Measurements from ENCODE around the gene WDR33. TPM values are rescaled to one million over a fixed set of nuclear protein-coding genes. Genes with fewer than 3 reads are reported as not detected.
A peak's percentile ranks its signal among the peaks of the same experiment; 100 is the strongest.

WDR33 gene
- total RNA-seq, 5 donors from 2014 or later (not counting 1 experiment from before 2014, with no cell fraction given): 54.5 to 79.8 (median 76.2) TPM

DNA sequence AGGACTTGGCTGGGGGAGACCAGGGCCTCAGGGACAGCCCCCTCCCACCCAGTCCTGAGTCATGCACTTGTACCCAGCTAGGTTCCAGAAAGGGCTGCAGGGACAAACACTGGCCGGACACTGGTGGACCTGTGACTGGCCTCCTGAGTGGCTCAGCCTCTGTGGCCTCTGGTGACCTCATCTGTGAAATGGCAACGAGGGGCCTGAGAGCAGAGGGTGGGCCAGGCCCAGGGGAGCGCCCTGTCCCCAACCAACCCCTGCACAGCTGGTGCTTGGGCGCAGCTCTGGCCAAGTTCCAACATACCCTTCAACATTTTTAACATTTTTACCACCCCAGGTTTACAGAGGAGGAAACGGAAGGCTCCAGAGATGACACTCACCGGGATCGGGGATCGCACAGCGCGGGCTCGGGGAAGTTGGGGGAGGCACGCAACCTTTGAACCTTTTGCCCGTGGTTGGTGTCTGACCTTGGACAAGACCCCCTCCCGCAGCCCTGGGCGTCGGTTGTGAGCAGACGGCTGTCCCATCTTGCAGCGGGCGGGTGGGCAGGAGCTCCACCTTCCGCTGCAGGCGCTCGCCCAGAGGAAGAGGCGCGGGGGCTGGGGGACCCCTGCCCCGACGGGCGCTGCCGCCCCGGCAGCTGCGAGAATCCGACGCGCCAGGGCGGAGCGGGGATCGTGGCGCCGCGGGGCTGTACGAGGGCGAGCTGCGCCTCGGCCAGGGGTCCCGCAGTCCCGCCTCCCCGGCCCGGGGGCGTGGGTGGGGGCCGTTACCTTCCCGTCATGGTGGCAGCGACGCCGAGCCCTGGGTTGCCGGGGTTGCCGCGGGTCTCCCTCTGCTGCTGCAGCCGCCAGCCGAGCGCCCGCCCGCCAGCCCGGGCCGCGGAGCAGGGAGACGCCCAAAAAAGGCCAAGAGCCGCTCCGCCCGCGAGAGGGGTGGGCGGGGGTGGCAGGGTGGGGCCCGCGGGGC is 136.4 kb downstream of the WDR33 start:
- DNase-seq: peak in 8 of 35 experiments; percentile 13 to 25 (median 21)
- no peak overlapping the region for H3K27ac Mint-ChIP-seq
- CTCF ChIA-PET: no interaction called here
- H3K4me3 Mint-ChIP-seq: peak overlapping the region; percentile 45 to 84 (median 75)
- H3K9me3 Mint-ChIP-seq: no peaks in the 10 kb centered on the region
- no peaks in the 10 kb centered on the region for H3K9me3 ChIP-seq
- peaks cover 7 to 14% (median 8%) of the 10 kb centered on the region in 3 donors for H3K4me1 Mint-ChIP-seq
- H3K36me3 ChIP-seq (ENCODE audit: control insufficient read depth in 2 of 2, extremely low read depth in 1 of 2, insufficient read depth in 1 of 2, low read length in 1 of 2): no peaks in the 10 kb centered on the region
- peak overlapping the region in 1 of 2 donors; percentile 28 for H3K4me3 ChIP-seq (ENCODE audit: control insufficient read depth in 1 of 2, extremely low read depth in 1 of 2, low read length in 1 of 2)
- H3K27me3 ChIP-seq (replicated peaks in 1 of 2; ENCODE audit: control insufficient read depth in 2 of 2, extremely low read depth in 1 of 2, insufficient read depth in 2 of 2, low read length in 1 of 2): peaks cover 0 to 69% of the 10 kb centered on the region in 2 experiments
- peak; percentile 38 to 62 (median 54) for ATAC-seq (replicated peaks in 1 of 4)
- no peaks in the 10 kb centered on the region for H3K36me3 Mint-ChIP-seq
- no peak overlapping the region for H3K27ac ChIP-seq (ENCODE audit: low read length)
- peaks cover 37 to 66% of the 10 kb centered on the region in 2 donors for H3K27me3 Mint-ChIP-seq
- WGBS (ENCODE audit: insufficient coverage): 8% methylated on average over 48 of the region's 72 CpGs
- peaks cover 0 to 14% of the 10 kb centered on the region in 2 experiments for H3K4me1 ChIP-seq (ENCODE audit: control insufficient read depth in 1 of 2, extremely low read depth in 1 of 2, insufficient read depth in 2 of 2, low read length in 2 of 2)
- POLR2A ChIA-PET: interaction anchor here in 1 of 2 donors (1.1 kb wide), 1 partner anchor 28 kb away, joined by 5 read pairs; no protein-coding TSS in a partner anchor

DNA sequence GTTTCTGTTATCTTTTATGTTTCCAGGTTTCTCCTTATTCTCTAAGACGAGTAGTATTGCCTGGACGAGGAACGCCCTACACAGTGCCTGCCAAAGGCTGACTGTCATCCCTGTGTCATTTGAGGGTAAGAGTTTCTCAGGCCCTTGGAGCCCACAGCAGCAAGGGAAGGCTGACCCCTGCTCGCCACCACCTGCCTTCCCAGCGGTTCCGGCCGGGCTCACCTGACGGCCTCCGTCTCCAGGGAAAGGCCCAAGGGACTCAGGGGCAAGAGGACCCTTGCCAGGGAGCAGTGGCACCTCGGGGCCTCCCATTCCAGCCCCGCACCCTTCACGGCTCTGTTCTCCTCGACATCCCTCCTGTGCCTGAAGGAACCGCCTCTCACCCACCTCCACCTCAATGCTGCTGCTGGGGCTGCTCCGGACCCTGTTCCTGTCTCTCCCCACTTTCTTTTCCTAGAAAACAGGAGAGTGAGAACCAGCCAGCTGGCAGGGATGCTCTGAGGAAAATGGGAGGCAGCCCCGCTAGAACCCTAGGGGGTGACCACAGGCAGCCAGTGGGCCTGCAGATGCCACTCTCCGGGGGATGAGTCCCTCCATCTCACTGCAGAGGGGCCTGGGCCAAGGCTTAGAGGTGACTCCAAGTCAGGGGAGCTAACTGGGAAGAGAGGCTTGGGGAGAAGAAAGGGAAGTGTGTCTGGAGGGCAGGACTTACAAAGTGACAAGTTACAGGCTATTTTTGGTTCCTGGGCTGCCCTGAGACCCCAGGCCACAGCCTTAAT is 137.5 kb downstream of the WDR33 start:
- ChIA-PET CTCF (no interaction called here), POLR2A (no interaction called here)
- Histone ChIP-seq H3K27me3 (replicated peaks in 1 of 2; ENCODE audit: control insufficient read depth in 2 of 2, extremely low read depth in 1 of 2, insufficient read depth in 2 of 2, low read length in 1 of 2) (peaks cover 0 to 61% of the 10 kb centered on the region in 2 experiments), H3K4me1 (ENCODE audit: control insufficient read depth in 1 of 2, extremely low read depth in 1 of 2, insufficient read depth in 2 of 2, low read length in 2 of 2) (peaks cover 0 to 14% of the 10 kb centered on the region in 2 experiments), H3K36me3 (ENCODE audit: control insufficient read depth in 2 of 2, extremely low read depth in 1 of 2, insufficient read depth in 1 of 2, low read length in 1 of 2) (no peaks in the 10 kb centered on the region), H3K4me3 (ENCODE audit: control insufficient read depth in 1 of 2, extremely low read depth in 1 of 2, low read length in 1 of 2) (no peak overlapping the region), H3K27ac (ENCODE audit: low read length) (no peak overlapping the region), H3K9me3 (no peaks in the 10 kb centered on the region)
- WGBS (ENCODE audit: insufficient coverage): 90% methylated on average over 15 of the region's 17 CpGs
- ATAC-seq (replicated peaks in 1 of 4) (no peak), DNase-seq (no peak)
- H3K36me3 Mint-ChIP-seq: no peaks in the 10 kb centered on the region
- H3K4me3 Mint-ChIP-seq: peak overlapping the region in 2 of 3 donors; percentile 45 to 84
- H3K4me1 Mint-ChIP-seq: peaks cover 7 to 14% (median 8%) of the 10 kb centered on the region in 3 donors
- H3K9me3 Mint-ChIP-seq: no peaks in the 10 kb centered on the region
- peaks cover 34 to 62% of the 10 kb centered on the region in 2 donors for H3K27me3 Mint-ChIP-seq
- no peak overlapping the region for H3K27ac Mint-ChIP-seq

DNA sequence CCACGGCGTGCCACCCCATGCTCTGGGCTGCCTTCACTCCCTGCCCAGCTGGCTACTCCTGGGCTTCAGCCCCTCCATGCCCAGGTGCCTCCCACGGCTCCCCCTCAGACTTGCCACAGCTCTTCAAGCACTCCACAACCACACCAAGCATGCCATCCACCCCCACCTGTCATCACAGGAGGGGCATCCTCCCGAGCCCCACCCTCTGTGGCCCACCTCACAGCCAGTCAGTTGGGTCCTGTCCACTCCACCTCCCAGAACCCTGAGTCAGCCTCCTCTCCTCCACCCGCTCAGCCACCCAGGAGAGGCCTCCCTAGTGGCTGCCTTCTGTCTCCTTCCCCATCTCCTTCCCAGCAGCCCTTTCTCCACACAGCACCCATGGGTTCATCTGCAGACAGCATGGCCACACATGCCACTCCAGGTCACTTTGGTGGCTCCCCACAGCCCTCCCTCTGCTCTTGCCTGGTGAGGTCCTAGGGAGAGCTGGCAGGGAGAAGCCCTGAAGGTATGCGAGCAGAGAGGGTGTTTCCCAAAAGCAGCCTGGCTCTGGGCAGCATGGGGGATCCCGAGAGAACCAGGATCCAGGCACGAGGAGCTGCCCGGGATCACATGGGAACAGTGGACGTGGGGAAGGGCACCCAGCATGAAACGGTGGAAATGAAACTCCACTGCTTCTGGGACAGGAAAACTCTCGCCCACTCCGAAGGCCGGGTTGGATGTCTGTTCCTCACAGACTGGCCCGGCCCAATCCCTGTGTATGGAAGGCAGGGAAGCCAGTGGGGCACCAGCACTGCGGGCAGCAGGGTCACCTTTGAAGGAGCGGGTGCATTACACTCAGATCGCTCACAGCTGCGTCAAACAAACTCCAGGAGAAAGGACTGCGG is 138.4 kb downstream of the WDR33 start:
- H3K4me3 ChIP-seq (ENCODE audit: control insufficient read depth in 1 of 2, extremely low read depth in 1 of 2, low read length in 1 of 2): no peak overlapping the region
- ATAC-seq (replicated peaks in 1 of 4): no peak
- H3K4me1 ChIP-seq (ENCODE audit: control insufficient read depth in 1 of 2, extremely low read depth in 1 of 2, insufficient read depth in 2 of 2, low read length in 2 of 2): peaks cover 0 to 14% of the 10 kb centered on the region in 2 experiments
- Mint-ChIP-seq H3K36me3 (no peaks in the 10 kb centered on the region), H3K9me3 (no peaks in the 10 kb centered on the region), H3K27me3 (peaks cover 33 to 59% of the 10 kb centered on the region in 2 donors), H3K4me3 (no peak overlapping the region), H3K27ac (no peak overlapping the region), H3K4me1 (peaks cover 7 to 14% (median 8%) of the 10 kb centered on the region in 3 donors)
- no peaks in the 10 kb centered on the region for H3K36me3 ChIP-seq (ENCODE audit: control insufficient read depth in 2 of 2, extremely low read depth in 1 of 2, insufficient read depth in 1 of 2, low read length in 1 of 2)
- H3K9me3 ChIP-seq: no peaks in the 10 kb centered on the region
- peaks cover 0 to 62% of the 10 kb centered on the region in 2 experiments for H3K27me3 ChIP-seq (replicated peaks in 1 of 2; ENCODE audit: control insufficient read depth in 2 of 2, extremely low read depth in 1 of 2, insufficient read depth in 2 of 2, low read length in 1 of 2)
- no peak overlapping the region for H3K27ac ChIP-seq (ENCODE audit: low read length)
- POLR2A ChIA-PET: no interaction called here
- CTCF ChIA-PET: no interaction called here
- WGBS (ENCODE audit: insufficient coverage): 81% methylated on average over 18 of the region's 20 CpGs
- no peak for DNase-seq

DNA sequence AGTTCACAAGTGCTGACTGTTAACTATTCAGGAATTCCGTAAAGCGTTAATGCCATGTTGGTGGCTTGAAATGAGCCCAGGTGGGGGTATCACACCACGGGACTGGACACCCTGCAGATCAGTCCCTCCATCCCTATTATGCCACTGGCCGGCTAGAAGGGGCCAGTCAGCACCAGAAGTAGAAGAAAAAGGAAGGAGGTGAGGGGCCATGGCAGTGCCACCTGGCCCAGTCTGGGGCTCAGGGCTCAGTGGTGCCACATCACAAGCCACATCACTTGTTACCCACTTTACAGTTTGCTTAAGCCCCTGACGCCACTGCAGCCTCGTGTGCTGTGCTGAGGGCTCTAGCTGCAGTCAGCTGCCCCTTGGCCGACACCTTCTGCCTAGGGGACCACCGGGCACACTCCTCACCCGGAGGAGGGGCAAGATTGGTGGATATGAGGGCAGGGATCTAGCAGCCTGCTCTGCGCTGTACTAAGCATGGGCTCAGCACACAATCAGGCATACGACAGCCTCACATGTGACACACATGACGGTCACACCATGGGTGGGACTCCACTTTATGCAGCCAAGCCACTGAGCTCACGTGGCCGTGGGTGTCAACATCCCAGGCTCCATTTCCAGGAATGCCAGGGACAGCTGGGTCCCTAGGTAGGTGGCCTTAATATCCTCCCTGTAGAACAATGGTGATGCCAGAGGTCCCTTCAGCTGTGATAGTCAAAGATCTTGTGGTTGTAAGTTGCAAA is 139.2 kb downstream of the WDR33 start:
- Histone ChIP-seq H3K36me3 (ENCODE audit: control insufficient read depth in 2 of 2, extremely low read depth in 1 of 2, insufficient read depth in 1 of 2, low read length in 1 of 2) (no peaks in the 10 kb centered on the region), H3K27ac (ENCODE audit: low read length) (no peak overlapping the region), H3K4me1 (ENCODE audit: control insufficient read depth in 1 of 2, extremely low read depth in 1 of 2, insufficient read depth in 2 of 2, low read length in 2 of 2) (peaks cover 0 to 14% of the 10 kb centered on the region in 2 experiments), H3K4me3 (ENCODE audit: control insufficient read depth in 1 of 2, extremely low read depth in 1 of 2, low read length in 1 of 2) (no peak overlapping the region), H3K27me3 (replicated peaks in 1 of 2; ENCODE audit: control insufficient read depth in 2 of 2, extremely low read depth in 1 of 2, insufficient read depth in 2 of 2, low read length in 1 of 2) (peaks cover 0 to 59% of the 10 kb centered on the region in 2 experiments), H3K9me3 (no peaks in the 10 kb centered on the region)
- H3K27ac Mint-ChIP-seq: no peak overlapping the region
- ChIA-PET CTCF (no interaction called here), POLR2A (no interaction called here)
- WGBS (ENCODE audit: insufficient coverage): 70% methylated on average over 9 of the region's 14 CpGs
- DNase-seq (no peak), ATAC-seq (replicated peaks in 1 of 4) (no peak)
- H3K36me3 Mint-ChIP-seq: no peaks in the 10 kb centered on the region
- no peak overlapping the region for H3K4me3 Mint-ChIP-seq
- no peaks in the 10 kb centered on the region for H3K9me3 Mint-ChIP-seq
- peaks cover 7 to 14% (median 8%) of the 10 kb centered on the region in 3 donors for H3K4me1 Mint-ChIP-seq
- peaks cover 34 to 58% of the 10 kb centered on the region in 2 donors for H3K27me3 Mint-ChIP-seq

DNA sequence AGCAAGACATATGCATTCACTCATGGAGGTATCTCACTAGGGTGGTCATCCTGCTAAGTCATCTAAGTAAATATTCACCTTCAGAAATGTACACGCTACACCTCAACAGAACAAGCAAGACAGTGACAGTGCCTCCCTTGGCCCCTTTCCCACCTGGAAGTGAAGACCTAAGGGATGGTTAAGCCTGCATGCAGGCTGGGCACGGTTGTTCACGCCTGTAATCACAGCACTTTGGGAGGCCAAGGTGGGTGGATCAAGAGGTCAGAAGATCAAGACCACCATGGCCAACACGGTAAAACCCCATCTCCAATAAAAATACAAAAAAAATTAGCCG is 140.0 kb downstream of the WDR33 start:
- H3K27ac ChIP-seq (ENCODE audit: low read length): no peak overlapping the region
- peaks cover 1 to 51% of the 10 kb centered on the region in 2 experiments for H3K27me3 ChIP-seq (replicated peaks in 1 of 2; ENCODE audit: control insufficient read depth in 2 of 2, extremely low read depth in 1 of 2, insufficient read depth in 2 of 2, low read length in 1 of 2)
- WGBS (ENCODE audit: insufficient coverage): no CpG with 5 or more reads among the region's 5 CpGs
- ATAC-seq (replicated peaks in 1 of 4) (no peak), DNase-seq (no peak)
- no peaks in the 10 kb centered on the region for H3K9me3 Mint-ChIP-seq
- no peaks in the 10 kb centered on the region for H3K9me3 ChIP-seq
- no peak overlapping the region for H3K27ac Mint-ChIP-seq
- POLR2A ChIA-PET: no interaction called here
- no peak overlapping the region for H3K4me3 Mint-ChIP-seq
- no peak overlapping the region for H3K4me3 ChIP-seq (ENCODE audit: control insufficient read depth in 1 of 2, extremely low read depth in 1 of 2, low read length in 1 of 2)
- H3K4me1 Mint-ChIP-seq: peaks cover 7 to 12% (median 8%) of the 10 kb centered on the region in 3 donors
- H3K27me3 Mint-ChIP-seq: peaks cover 40 to 58% of the 10 kb centered on the region in 2 donors
- H3K36me3 ChIP-seq (ENCODE audit: control insufficient read depth in 2 of 2, extremely low read depth in 1 of 2, insufficient read depth in 1 of 2, low read length in 1 of 2): no peaks in the 10 kb centered on the region
- CTCF ChIA-PET: no interaction called here
- H3K4me1 ChIP-seq (ENCODE audit: control insufficient read depth in 1 of 2, extremely low read depth in 1 of 2, insufficient read depth in 2 of 2, low read length in 2 of 2): peaks cover 0 to 13% of the 10 kb centered on the region in 2 experiments
- H3K36me3 Mint-ChIP-seq: no peaks in the 10 kb centered on the region
